Cardiac septum (tissue), 1 donor: ENCODE measurements around the gene SREBF2. TPM values are rescaled to one million over a fixed set of nuclear protein-coding genes. Genes with fewer than 3 reads are reported as not detected.
"Not testable (repeated sequence)": the region's sequence is repeated elsewhere in the genome, so short reads cannot be mapped to it uniquely, and the experiment has no call there.

Source experiments
- DNase-seq: peaks from one replicate; pipeline ENCODE4 v3.0.0-alpha.2; 2020; ENCODE audit warnings: low spot score
- intact Hi-C: fragments of 100-400 bp; cut with DNase I; formaldehyde crosslinking; loops from one replicate; pipeline ENCODE4 v1.14.0; 2022
- total RNA-seq: library from RNA; stranded (reverse); fragmentation: NEBNext Ultra II Directional; extraction: Animal tissue kit (Norgen Biotek cat#: 25700); gene quantifications from one replicate; pipeline ENCODE4 v1.2.1, GENCODE V29; 2021
- donor health status: DM: no; HTN: no; CAD: no.

SREBF2 gene
- total RNA-seq, 1 donor from 2014 or later: 105 TPM

DNA sequence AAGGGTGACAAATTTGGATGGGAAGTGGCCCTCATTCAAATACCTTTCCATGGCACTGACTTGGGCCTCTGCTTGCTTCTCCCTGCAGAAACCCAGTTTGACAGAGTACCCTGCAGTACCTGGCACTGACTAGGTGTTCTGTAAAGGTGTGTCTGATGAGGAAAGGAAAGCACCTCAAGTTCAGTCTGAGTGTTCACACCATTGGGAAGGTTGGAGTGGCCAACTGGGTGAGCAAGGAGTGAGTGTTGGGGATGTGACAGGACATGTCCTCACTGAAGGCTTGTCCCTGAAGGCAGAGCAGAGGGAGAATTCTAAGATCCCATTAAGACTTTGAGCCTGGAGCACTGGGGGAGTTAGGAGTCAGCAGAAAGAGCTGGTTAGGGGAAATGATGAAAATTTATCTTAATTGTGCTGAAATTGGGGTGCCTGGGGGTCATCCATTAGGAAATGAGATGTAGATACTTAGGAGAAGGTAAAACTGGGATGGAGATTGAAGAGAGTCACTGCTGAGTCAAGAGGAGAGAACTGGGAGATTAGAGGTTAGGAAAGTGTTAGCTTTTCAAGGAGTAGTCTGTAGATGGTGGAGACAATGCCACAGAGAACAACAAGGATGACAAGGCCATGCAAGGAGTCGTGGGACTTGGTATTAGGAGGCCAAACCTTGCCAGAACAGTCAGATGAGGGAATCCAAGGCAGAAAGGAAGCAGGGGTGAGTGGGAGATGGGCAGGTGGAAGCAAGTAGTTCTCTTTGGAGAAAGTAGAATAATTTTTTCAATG lies 6.1 kb downstream of the SREBF2 start:
- no peak for DNase-seq
- intact Hi-C loops: no loop called here

GRCh38 chr22:41840216-41840615 lies 7.3 kb downstream of the SREBF2 start:
- DNase-seq: no peak
- intact Hi-C loops: no loop called here

DNA sequence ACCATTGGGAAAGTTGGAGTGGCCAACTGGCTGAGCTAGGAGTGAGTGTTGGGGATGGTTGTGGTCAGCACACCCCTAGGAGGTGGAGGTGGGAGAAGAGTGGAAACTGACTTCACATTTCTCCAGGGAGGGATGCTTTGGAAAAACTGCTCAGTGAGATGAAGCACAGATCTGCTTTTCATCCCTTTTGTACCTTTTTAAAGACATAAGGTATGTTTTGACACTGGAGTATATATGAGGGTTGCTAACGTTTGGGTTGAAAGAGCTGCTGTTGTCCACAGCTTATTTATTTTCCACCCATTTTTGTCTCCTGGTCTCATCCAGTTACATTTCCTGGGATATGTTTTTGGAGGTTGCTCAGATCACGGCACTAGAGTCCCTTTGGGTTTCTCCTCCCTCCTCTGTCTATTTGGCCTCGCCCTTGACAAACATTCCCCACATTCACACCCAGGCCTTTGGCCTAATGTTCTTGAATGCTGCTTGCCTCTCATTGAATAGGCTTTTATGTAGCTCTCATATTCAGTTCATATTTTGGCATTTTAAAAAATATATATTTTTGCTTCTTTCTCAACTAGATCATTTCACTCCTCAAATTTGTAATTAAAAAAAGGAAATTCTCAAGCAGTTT lies 8.3 kb downstream of the SREBF2 start:
- DNase-seq: no peak
- intact Hi-C loops: no loop called here

DNA sequence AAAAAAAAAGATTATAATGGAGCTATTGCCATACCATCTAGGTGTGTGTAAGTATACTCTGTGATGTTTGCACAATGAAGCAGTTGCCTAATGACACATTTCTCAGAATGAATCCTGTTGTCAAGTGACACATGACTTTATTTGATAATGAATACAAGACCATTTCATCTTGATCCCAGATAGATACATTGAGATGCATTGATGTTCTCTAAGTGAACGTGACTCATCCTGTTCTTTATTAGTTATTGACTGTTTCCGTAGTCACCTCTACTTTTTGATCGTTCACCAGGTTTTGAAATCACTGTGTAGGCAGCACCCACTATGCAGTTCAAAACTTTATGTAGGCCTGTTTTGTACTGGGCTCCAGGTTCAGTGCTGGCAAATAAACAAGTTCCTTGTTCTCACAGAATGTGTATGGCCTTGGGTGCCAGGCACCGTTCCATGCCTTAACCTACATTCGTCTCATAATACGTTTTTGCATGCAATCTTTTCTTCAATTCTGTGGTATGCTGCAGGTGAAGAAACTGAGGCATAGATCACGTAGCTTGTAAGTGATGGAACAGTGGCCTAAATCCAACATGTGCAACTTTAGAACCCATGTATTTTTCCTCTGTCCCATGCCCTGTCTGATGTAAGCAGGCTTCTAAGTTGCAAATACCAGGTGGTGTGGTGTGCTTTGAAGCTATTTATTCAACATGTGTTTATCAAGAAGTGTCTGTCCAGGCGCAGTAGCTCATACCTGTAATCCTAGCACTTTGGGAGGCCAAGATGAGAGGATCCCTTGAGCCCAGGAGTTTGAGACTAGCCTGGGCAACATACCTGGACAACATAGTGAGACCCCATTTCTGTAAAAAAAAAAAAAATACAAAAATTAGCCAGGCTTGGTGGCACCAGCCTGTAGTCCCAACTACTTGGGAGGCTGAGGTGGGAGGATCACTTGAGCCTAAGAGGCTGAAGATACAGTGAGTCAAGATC lies 10.4 kb downstream of the SREBF2 start:
- intact Hi-C loops: no loop called here
- DNase-seq: no peak

DNA sequence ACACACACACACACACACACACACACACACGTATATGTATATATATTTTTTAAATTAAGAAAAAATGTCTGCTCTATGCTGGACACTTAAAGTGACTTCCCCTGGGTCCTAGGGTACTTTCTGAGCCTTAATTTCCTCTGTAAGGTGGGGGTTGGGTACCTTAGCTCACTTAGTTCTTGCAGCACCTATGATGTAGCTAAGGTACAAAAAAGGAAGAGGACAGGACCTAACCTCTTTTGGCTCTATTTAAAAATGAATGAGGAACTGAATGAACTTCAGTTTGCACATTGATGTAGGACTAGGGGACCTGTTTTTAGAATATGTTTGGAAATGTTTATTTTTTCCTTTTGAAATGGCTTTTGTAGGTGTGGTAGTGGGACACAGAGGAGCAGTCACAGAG lies 11.1 kb downstream of the SREBF2 start:
- intact Hi-C loops: no loop called here

GRCh38 chr22:41844513-41844912 lies 11.6 kb downstream of the SREBF2 start:
- no peak for DNase-seq
- intact Hi-C loops: no loop called here

More for the DNA sequence above, 11.1 kb downstream of the SREBF2 start:
- DNase-seq: no peak

- intact Hi-C loops: no loop called here
- DNase-seq: no peak
Observed at GRCh38 chr22:41845380-41846267, 12.7 kb downstream of the SREBF2 start.

DNA sequence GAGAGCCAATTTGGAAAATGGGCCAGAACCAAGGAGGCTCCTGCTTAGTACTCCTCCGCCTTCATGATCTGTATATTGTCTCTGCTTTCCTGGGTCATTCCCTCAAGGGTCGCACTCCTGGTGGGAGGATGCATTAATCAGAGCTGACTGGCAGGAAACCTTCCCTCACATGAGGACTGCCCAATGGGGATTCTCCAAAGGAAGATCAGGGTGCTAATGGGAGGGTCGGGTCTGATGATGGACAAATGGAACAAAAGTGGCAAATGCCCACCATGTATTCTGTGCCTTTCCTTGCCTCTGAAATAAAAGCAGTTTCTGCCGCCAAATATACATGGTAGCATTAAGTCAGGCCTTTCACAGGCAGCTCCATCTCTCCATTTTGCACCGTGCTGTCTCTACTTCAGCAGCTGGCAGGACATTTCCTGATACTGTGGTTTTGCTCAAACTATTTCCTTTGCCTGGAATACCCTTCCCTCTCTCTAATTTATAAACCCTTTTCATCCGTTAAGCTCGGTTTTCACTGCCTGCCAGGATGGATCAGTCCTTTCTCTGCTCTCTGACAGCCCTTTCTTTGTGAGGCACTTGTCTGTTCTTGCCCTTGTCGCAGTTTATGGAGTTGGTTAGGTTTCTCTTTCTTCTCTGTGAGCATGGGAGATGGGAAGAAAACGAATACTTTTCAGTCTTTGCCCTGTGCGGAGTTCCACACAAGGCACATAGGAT lies 13.5 kb downstream of the SREBF2 start:
- intact Hi-C loops: no loop called here
- no peak for DNase-seq

DNA sequence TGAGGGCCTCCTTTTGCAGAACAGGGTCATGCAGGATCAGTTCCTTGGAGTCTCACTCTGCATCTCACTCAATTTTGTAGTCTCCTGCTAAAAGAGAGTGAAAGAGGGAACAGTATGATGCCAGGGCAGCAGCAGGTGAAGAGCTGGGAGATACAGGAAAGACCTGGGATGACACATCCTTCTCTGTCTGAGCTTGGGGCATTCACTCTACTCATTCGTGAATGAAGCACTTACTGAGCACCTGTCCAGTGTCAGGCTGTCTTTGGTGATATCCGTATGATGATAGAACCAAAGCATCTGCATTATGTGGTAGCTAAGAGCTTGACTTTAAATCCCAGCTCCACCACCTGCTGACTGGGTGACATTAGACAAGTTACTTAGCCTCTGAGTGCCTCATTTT lies 14.4 kb downstream of the SREBF2 start:
- no peak for DNase-seq
- intact Hi-C loops: no loop called here

- intact Hi-C loops: no loop called here
- DNase-seq: no peak
Observed at GRCh38 chr22:41848468-41848867, 15.6 kb downstream of the SREBF2 start.

DNA sequence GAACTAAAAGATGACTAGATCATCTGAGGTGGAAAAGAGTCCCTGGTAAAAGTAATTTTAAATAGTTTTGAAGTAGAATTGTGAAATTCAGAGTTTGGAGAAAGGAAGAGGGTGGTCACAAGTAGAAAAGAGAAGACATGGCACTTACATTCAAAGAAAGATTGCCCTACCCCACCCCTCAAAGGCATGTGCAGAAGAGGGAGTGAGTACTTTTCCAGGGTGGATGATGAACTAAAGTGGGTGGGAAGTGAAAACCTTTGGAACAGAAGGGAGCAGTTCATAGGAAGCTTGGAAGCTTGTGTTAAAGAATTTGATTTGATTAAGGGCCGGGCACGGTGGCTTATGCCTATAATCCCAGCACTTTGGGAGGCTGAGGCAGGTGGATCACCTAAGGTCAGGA lies 23.6 kb downstream of the SREBF2 start:
- intact Hi-C loops: no loop called here
- no peak for DNase-seq

- no peak for DNase-seq
- intact Hi-C loops: no loop called here
Observed at GRCh38 chr22:41857155-41857859, 24.4 kb downstream of the SREBF2 start.

- DNase-seq: no peak
- intact Hi-C loops: no loop called here
Observed at GRCh38 chr22:41857860-41858199, 24.9 kb downstream of the SREBF2 start.

DNA sequence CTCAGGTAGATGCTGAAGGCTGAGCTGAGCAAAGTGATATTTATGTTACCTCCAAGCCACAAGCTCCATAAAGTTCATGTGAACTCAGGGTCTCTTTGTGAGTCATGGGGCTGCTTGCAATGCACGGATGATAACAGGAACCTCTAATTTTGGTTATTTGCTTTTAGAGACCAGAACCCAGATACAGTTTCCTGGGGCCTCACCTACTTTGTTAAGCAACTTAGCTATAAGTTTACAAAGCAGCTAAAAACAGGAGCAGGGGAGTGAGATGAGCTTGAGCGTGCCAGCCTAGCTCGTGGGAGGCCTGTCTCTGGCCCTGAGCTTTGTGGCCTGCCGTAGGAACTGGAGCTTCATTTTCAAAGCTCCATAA lies 29.2 kb downstream of the SREBF2 start:
- no peak for DNase-seq
- intact Hi-C loops: no loop called here

DNA sequence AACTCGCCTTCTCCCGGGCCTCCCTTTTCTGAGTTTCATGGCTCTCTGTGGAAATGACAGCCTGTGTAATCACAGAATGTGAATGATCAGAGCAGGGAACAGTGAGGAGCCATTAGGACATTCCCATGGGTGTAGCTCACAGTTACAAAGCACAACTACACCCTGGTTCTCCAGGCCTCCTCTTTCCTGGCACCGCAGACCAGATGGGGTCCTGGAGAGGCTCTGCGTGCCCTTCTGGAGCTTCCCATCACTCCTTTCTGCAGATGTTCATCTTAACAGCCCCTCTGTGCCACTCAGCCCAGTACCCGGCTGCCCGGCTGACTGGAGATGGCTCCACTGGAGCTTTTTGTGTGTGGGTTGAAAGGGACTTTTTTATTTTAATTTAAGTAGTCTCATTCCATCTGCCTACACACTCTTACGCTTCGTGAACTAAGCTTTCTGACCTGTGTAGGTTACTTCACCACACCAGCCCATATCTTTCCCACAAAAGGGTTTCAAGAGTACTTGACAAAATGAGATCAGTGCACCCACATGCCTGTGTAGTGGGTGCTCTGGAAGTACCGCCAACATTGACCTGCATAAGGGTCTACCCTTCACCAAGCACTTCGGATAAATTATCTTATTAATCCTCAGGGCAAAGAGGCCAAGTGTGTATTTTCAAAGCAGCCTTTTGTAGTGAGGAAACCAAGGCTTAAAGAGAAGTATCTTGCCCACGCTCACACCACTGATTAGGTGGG lies 29.8 kb downstream of the SREBF2 start:
- no peak for DNase-seq

DNA sequence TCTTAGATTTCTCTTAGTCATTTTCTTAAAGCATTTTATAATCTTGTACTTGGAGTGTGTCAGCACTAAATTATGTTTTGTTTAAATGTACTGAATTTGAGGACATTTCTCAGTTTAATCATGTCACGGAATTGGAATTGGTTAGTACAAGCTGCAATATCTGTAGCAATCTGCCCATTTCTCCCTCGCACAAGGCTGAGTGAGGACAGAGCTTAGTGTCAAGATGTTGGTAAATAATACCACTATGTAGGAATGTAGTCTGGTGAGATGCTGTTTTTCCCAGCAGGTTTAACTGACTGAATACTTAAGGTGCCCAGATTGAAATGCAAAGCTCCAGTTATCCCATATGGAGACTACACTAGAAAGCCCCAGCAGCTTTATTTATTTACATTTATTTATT lies 30.6 kb downstream of the SREBF2 start:
- no peak for DNase-seq
- intact Hi-C loops: no loop called here

More for the DNA sequence above, 29.8 kb downstream of the SREBF2 start:
- intact Hi-C loops: no loop called here

DNA sequence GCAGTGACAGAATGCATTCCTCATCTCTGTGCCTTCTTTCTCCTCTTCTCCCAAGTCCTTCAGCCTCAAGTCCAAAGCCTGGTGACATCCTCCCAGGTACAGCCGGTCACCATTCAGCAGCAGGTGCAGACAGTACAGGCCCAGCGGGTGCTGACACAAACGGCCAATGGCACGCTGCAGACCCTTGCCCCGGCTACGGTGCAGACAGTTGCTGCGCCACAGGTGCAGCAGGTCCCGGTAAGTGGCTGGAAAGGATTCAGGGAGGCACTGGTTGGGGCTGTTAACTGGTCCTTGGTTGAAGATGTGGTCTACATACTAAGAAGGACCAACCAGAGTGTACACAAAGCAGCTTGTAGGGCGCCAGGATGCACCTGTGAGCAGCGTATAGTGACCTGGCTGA lies 35.7 kb downstream of the SREBF2 start:
- intact Hi-C loops: no loop called here
- DNase-seq: no peak

DNA sequence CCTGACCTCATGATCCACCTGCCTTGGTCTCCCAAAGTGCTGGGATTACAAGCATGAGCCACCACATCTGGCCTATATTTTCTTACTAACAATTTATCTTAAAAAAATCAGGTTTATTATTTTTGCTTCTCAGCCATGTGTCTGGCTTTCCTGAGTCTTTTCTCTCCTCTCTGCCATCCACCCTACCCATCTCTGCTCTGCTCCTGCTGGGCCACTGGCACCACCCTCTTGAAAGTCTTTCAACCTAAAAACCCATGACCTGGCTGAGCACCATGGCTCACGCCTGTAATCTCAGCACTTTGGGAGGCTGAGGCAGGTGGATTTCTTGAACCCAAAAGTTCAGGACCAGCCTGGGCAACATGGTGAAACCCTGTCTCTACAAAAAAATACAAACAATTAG lies 37.2 kb downstream of the SREBF2 start:
- DNase-seq, intact Hi-C loops: not testable (repeated sequence)
